Stimulated activated CD4-positive, alpha-beta T cell treated with anti-CD3 and anti-CD28 coated beads, Interleukin-2, amount 100 ng/mL, for 4 hours (primary cell): ENCODE data around the gene LSM14A.
"Not testable (repeated sequence)": the region's sequence is repeated elsewhere in the genome, so short reads cannot be mapped to it uniquely, and the experiment has no call there.

Source experiments
- DNase-seq: peaks from one replicate; pipeline ENCODE4 v3.0.0-alpha.2; 2020; ENCODE audit warnings: low read depth

The LSM14A gene

GRCh38 chr19:34158966-34159365 is 13.3 kb upstream of the LSM14A start:
- not testable (repeated sequence) for DNase-seq

GRCh38 chr19:34159541-34159940 is 12.8 kb upstream of the LSM14A start:
- not testable (repeated sequence) for DNase-seq

- DNase-seq, result not testable (repeated sequence)
Observed at GRCh38 chr19:34161902-34162301, 10.4 kb upstream of the LSM14A start.

- DNase-seq, result no peak
Observed at GRCh38 chr19:34165295-34165738, 7.0 kb upstream of the LSM14A start.

- not testable (repeated sequence) for DNase-seq
Observed at GRCh38 chr19:34169475-34170199, 2.7 kb upstream of the LSM14A start.

- peak; percentile 13 for DNase-seq
Observed at GRCh38 chr19:34171539-34171876, 796 bp upstream of the LSM14A start.

GRCh38 chr19:34172661-34173192 is 423 bp downstream of the LSM14A start:
- DNase-seq, result no peak

GRCh38 chr19:34173193-34173956 is 1.1 kb downstream of the LSM14A start:
- no peak for DNase-seq

- not testable (repeated sequence) for DNase-seq
Observed at GRCh38 chr19:34175173-34175572, 2.9 kb downstream of the LSM14A start.

- DNase-seq, result no peak
Observed at GRCh38 chr19:34176581-34176980, 4.3 kb downstream of the LSM14A start.

- no peak for DNase-seq
Observed at GRCh38 chr19:34178274-34178610, 5.9 kb downstream of the LSM14A start.

GRCh38 chr19:34179066-34179465 is 6.8 kb downstream of the LSM14A start:
- no peak for DNase-seq

GRCh38 chr19:34180273-34180672 is 8.0 kb downstream of the LSM14A start:
- DNase-seq, result no peak

GRCh38 chr19:34180709-34181108 is 8.4 kb downstream of the LSM14A start:
- no peak for DNase-seq

- no peak for DNase-seq
Observed at GRCh38 chr19:34181111-34181864, 9.0 kb downstream of the LSM14A start.

- no peak for DNase-seq
Observed at GRCh38 chr19:34182125-34182524, 9.8 kb downstream of the LSM14A start.

- DNase-seq, result no peak
Observed at GRCh38 chr19:34184880-34185491, 12.7 kb downstream of the LSM14A start.

GRCh38 chr19:34186205-34186604 is 13.9 kb downstream of the LSM14A start:
- no peak for DNase-seq

- DNase-seq, result no peak
Observed at GRCh38 chr19:34187011-34187410, 14.7 kb downstream of the LSM14A start.

- no peak for DNase-seq
Observed at GRCh38 chr19:34188408-34188807, 16.1 kb downstream of the LSM14A start.

GRCh38 chr19:34189199-34189916 is 17.1 kb downstream of the LSM14A start:
- no peak for DNase-seq
